ENCODE measurements around the gene GMPR2.

- TF ChIP-seq CTCF (IDR thresholded peaks at IDR 0.05) (no peak), EP300 (IDR thresholded peaks at IDR 0.05) (no peak), POLR2A (IDR thresholded peaks at IDR 0.05) (no peak), POLR2AphosphoS5 (IDR thresholded peaks at IDR 0.05) (no peak)
Measured at GRCh38 chr14:24285351-24285750, 52.6 kb downstream of the GMPR2 start.

Measured in stomach (tissue), 4 donors.